Skeletal muscle satellite cell (primary cell): ENCODE data around the gene MYADML2.

Experiments used
- H3K27me3 ChIP-seq: 2 replicates; pipeline ENCODE4 v1.7.0; 2013; ENCODE audit warnings: low read length; ENCODE audit not compliant: control insufficient read depth, insufficient read depth
- H3K36me3 ChIP-seq: 2 replicates; pipeline ENCODE4 v1.7.0; 2013; ENCODE audit warnings: mild to moderate bottlenecking, control low read depth, low read length; ENCODE audit not compliant: insufficient read depth
- H3K4me1 ChIP-seq: 2 replicates; pipeline ENCODE4 v1.7.0; 2013; ENCODE audit warnings: low read length; ENCODE audit not compliant: control insufficient read depth, insufficient read depth
- H3K4me2 ChIP-seq: 2 replicates; pipeline ENCODE4 v1.7.0; 2013; ENCODE audit warnings: mild to moderate bottlenecking, low read length
- H3K4me3 ChIP-seq: 2 replicates; pipeline ENCODE4 v1.7.0; 2013; ENCODE audit warnings: low read length
- H3K9ac ChIP-seq: 2 replicates; pipeline ENCODE4 v1.7.0; 2013; ENCODE audit warnings: mild to moderate bottlenecking, low read depth, low read length, moderate library complexity
- H3K9me3 ChIP-seq: replicated peaks from 2 replicates; pipeline ENCODE4 v1.7.0; 2013; ENCODE audit warnings: mild to moderate bottlenecking, control low read depth, low read length

MYADML2 gene

GRCh38 chr17:81961087-81961511, 14.1 kb upstream of the MYADML2 start, which contains the start of gene NOTUM:
NOTUM (minus strand) TSS chr17:81961187; CDS start chr17:81960909, 278 bp downstream.
- peak within 1 kb of the TSS; percentile 78 for H3K4me2 ChIP-seq
- peaks cover 47% of the 10 kb centered on the region for H3K27me3 ChIP-seq
- peak within 1 kb of the TSS; percentile 58 for H3K4me3 ChIP-seq
- no peaks in the 10 kb centered on the region for H3K9me3 ChIP-seq
- H3K36me3 ChIP-seq: no peaks in the 10 kb centered on the region
- no peak within 1 kb of the TSS for H3K9ac ChIP-seq
- peaks cover 4% of the 10 kb centered on the region for H3K4me1 ChIP-seq

- H3K4me3 ChIP-seq: peak overlapping the region; percentile 58
- H3K9ac ChIP-seq: no peak overlapping the region
- no peaks in the 10 kb centered on the region for H3K9me3 ChIP-seq
- H3K36me3 ChIP-seq: no peaks in the 10 kb centered on the region
- H3K27me3 ChIP-seq: peaks cover 47% of the 10 kb centered on the region
- peak overlapping the region; percentile 78 for H3K4me2 ChIP-seq
- peaks cover 4% of the 10 kb centered on the region for H3K4me1 ChIP-seq
Observed at GRCh38 chr17:81960130-81960958, 13.3 kb upstream of the MYADML2 start.

GRCh38 chr17:81959362-81960129, 12.5 kb upstream of the MYADML2 start:
- Histone ChIP-seq H3K27me3 (peaks cover 47% of the 10 kb centered on the region), H3K9me3 (no peaks in the 10 kb centered on the region), H3K4me1 (peaks cover 2% of the 10 kb centered on the region), H3K4me2 (peak overlapping the region; percentile 78), H3K9ac (no peak overlapping the region), H3K36me3 (no peaks in the 10 kb centered on the region), H3K4me3 (peak overlapping the region; percentile 58)

- no peaks in the 10 kb centered on the region for H3K4me1 ChIP-seq
- H3K27me3 ChIP-seq: peaks cover 45% of the 10 kb centered on the region
- H3K36me3 ChIP-seq: no peaks in the 10 kb centered on the region
- no peak overlapping the region for H3K4me2 ChIP-seq
- no peak overlapping the region for H3K9ac ChIP-seq
- H3K4me3 ChIP-seq: no peak overlapping the region
- H3K9me3 ChIP-seq: no peaks in the 10 kb centered on the region
Observed at GRCh38 chr17:81958633-81959342, 11.8 kb upstream of the MYADML2 start.

- no peak overlapping the region for H3K4me2 ChIP-seq
- no peaks in the 10 kb centered on the region for H3K4me1 ChIP-seq
- H3K9ac ChIP-seq: no peak overlapping the region
- no peaks in the 10 kb centered on the region for H3K36me3 ChIP-seq
- H3K9me3 ChIP-seq: no peaks in the 10 kb centered on the region
- peaks cover 40% of the 10 kb centered on the region for H3K27me3 ChIP-seq
- no peak overlapping the region for H3K4me3 ChIP-seq
Observed at GRCh38 chr17:81957691-81958432, 10.8 kb upstream of the MYADML2 start.

- Histone ChIP-seq H3K4me1 (no peaks in the 10 kb centered on the region), H3K9ac (no peak overlapping the region), H3K9me3 (no peaks in the 10 kb centered on the region), H3K36me3 (no peaks in the 10 kb centered on the region), H3K4me2 (no peak overlapping the region), H3K27me3 (peaks cover 30% of the 10 kb centered on the region), H3K4me3 (no peak overlapping the region)
Observed at GRCh38 chr17:81956607-81957589, 9.9 kb upstream of the MYADML2 start.

GRCh38 chr17:81955756-81956544, 8.9 kb upstream of the MYADML2 start:
- H3K9ac ChIP-seq: no peak overlapping the region
- peaks cover 29% of the 10 kb centered on the region for H3K27me3 ChIP-seq

GRCh38 chr17:81955058-81955681, 8.1 kb upstream of the MYADML2 start:
- Histone ChIP-seq H3K27me3 (peaks cover 24% of the 10 kb centered on the region), H3K4me3 (no peak overlapping the region), H3K4me1 (no peaks in the 10 kb centered on the region), H3K36me3 (no peaks in the 10 kb centered on the region), H3K9ac (no peak overlapping the region), H3K4me2 (no peak overlapping the region), H3K9me3 (no peaks in the 10 kb centered on the region)

More at GRCh38 chr17:81955756-81956544, 8.9 kb upstream of the MYADML2 start:
- no peaks in the 10 kb centered on the region for H3K36me3 ChIP-seq
- H3K4me1 ChIP-seq: no peaks in the 10 kb centered on the region
- no peak overlapping the region for H3K4me3 ChIP-seq
- H3K9me3 ChIP-seq: no peaks in the 10 kb centered on the region
- H3K4me2 ChIP-seq: no peak overlapping the region
